Esophagus muscularis mucosa (tissue), 4 donors: Measurements from ENCODE around the gene DGCR2. TPM values are rescaled to one million over a fixed set of nuclear protein-coding genes. Genes with fewer than 3 reads are reported as not detected.

Experiments used
- DNase-seq: peaks from one replicate; pipeline ENCODE4 v3.0.0-alpha.2; 2017; ENCODE audit errors: extremely low spot score
- H3K27ac ChIP-seq, 4 donors: fragments of 200-600 bp; sonication (generic); replicated peaks in 1 of 4; 1 replicate in 3 of 4; 2 replicates in 1 of 4; pipeline ENCODE4 v1.5.1; 2016 to 2019; ENCODE audit warnings: mild to moderate bottlenecking in 1 of 4
- H3K27me3 ChIP-seq, 4 donors: fragments of 200-600 bp; sonication (generic); one replicate each; pipeline versions ENCODE4 v1.5.1 to v1.6.0; 2016 to 2019
- H3K36me3 ChIP-seq, 4 donors: fragments of 200-600 bp; sonication (generic); one replicate each; pipeline ENCODE4 v1.5.1; 2016 to 2019
- H3K4me1 ChIP-seq, 4 donors: fragments of 200-600 bp; sonication (generic); one replicate each; pipeline ENCODE4 v1.5.1; 2016 to 2019
- H3K4me3 ChIP-seq, 4 donors: fragments of 200-600 bp; sonication (generic); 1 replicate in 2 of 4; 2 replicates in 2 of 4; pipeline ENCODE4 v1.5.1; 2016 to 2019; ENCODE audit warnings: mild to moderate bottlenecking in 4 of 4, moderate library complexity in 1 of 4
- H3K9me3 ChIP-seq, 4 donors: fragments of 200-600 bp; sonication (generic); 1 replicate in 3 of 4; 2 replicates in 1 of 4; pipeline ENCODE4 v1.5.1; 2016 to 2019
- EP300 ChIP-seq: sonication (generic); formaldehyde crosslinking; IDR thresholded peaks from one replicate; pipeline ENCODE4 v1.6.1; 2017; ENCODE audit warnings: antibody characterized with exemption
- POLR2A ChIP-seq: fragments of 450-650 bp; IDR thresholded peaks from one replicate; pipeline ENCODE4 v1.6.1; 2017; ENCODE audit warnings: antibody characterized with exemption, moderate library complexity, mild to moderate bottlenecking, low read depth
- POLR2AphosphoS5 ChIP-seq, 2 donors: sonication (generic); formaldehyde crosslinking; IDR thresholded peaks; one replicate each; pipeline ENCODE4 v1.6.1; 2017; ENCODE audit warnings: antibody characterized with exemption in 2 of 2
- WGBS: methylation state at CpG from one replicate; pipeline ENCODE4 v1.1.5; 2018; 5-methylcytosine and 5-hydroxymethylcytosine counted together
- intact Hi-C: fragments of 100-400 bp; cut with DNase I; formaldehyde crosslinking; loops from one replicate; pipeline ENCODE4 v1.15.1; 2023
- total RNA-seq, 4 donors: library from RNA; depleted of rRNA; stranded (reverse); fragments of >200 nt; gene quantifications; one replicate each; pipeline versions ENCODE4 v1.1.0 to v1.2.1, GENCODE V29; 2016
- TF ChIP-seq, protein P1 (sequence below), 3 experiments: fragments of 200-600 bp in 2 of 3; fragments of 450-650 bp in 1 of 3; sonication (generic) in 2 of 3; IDR thresholded peaks; one replicate each; pipeline ENCODE4 v1.5.1; 2017 to 2019; ENCODE audit warnings: antibody characterized with exemption in 3 of 3, mild to moderate bottlenecking in 2 of 3, moderate library complexity in 1 of 3

Gene DGCR2
- total RNA-seq, 4 donors from 2014 or later, result 45.7 to 79.6 (median 65.4) TPM

- peaks cover 33 to 97% (median 87%) of the 10 kb centered on the region in 4 donors for H3K36me3 ChIP-seq
- no peaks in the 10 kb centered on the region for H3K9me3 ChIP-seq
- DNase-seq, result no peak
- peaks cover 0 to 5% (median 0%) of the 10 kb centered on the region in 4 donors for H3K4me1 ChIP-seq
- TF ChIP-seq, protein P1, sequence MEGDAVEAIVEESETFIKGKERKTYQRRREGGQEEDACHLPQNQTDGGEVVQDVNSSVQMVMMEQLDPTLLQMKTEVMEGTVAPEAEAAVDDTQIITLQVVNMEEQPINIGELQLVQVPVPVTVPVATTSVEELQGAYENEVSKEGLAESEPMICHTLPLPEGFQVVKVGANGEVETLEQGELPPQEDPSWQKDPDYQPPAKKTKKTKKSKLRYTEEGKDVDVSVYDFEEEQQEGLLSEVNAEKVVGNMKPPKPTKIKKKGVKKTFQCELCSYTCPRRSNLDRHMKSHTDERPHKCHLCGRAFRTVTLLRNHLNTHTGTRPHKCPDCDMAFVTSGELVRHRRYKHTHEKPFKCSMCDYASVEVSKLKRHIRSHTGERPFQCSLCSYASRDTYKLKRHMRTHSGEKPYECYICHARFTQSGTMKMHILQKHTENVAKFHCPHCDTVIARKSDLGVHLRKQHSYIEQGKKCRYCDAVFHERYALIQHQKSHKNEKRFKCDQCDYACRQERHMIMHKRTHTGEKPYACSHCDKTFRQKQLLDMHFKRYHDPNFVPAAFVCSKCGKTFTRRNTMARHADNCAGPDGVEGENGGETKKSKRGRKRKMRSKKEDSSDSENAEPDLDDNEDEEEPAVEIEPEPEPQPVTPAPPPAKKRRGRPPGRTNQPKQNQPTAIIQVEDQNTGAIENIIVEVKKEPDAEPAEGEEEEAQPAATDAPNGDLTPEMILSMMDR (IDR thresholded peaks at IDR 0.05), result no peak
- TF ChIP-seq POLR2A, result no peak
- no peak for TF ChIP-seq EP300
- TF ChIP-seq POLR2AphosphoS5 (IDR thresholded peaks at IDR 0.05), result no peak
- H3K27ac ChIP-seq, result no peak overlapping the region
- no peaks in the 10 kb centered on the region for H3K27me3 ChIP-seq
- WGBS, result 87% methylated on average over 8 of the region's 8 CpGs
- no peak overlapping the region for H3K4me3 ChIP-seq
- intact Hi-C loops, result no loop called here
These were observed 64.7 kb downstream of the DGCR2 start for GRCh38 chr22:19057539-19057938.

DNA sequence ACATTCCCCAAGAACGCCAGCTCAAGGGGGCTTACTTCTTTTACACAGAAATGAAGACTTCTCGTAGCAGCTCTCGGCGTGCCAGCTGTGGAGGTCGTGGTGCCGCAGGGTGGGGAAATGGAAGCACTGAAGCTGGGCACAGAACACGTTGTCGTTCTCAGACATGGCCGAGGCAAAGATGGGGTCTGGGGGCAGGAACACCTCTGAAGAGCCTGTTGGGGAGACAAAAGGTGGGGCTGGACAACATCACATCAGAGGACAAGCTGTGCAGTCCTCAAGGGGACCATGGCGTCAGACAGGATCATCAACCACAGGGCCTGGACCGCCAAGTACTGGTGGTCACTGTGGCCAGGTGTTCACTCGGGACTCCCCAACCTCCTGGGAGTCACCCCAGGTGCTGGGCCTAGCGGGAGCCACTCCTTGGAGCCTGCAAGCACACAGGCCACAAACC, 65.2 kb downstream of the DGCR2 start:
- Histone ChIP-seq H3K36me3 (peaks cover 33 to 97% (median 87%) of the 10 kb centered on the region in 4 donors), H3K4me3 (no peak overlapping the region), H3K4me1 (peaks cover 0 to 1% (median 0%) of the 10 kb centered on the region in 4 donors), H3K27me3 (no peaks in the 10 kb centered on the region), H3K27ac (no peak overlapping the region), H3K9me3 (no peaks in the 10 kb centered on the region)
- TF ChIP-seq, protein P1 (IDR thresholded peaks at IDR 0.05), result no peak
- DNase-seq, result no peak
- intact Hi-C loops, result no loop called here
- WGBS, result 93% methylated on average over 13 of the region's 13 CpGs

DNA sequence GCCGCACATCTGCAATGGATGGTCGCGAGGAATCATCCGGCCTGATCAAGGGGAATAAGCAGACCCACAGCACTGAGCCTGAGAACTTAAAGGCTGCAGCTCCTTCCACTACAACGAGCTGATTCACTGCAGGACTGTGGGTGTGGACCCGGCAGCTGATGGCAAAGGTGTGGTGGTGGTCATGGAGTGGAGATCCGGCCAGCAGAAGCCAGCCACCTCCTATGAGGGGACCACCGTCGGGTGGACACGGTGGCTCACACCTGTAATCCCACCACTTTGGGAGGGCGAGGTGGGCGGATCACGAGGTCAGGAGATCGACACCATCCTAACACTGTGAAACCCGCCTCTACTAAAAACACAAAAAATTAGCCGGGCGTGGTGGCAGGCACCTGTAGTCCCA, 66.4 kb downstream of the DGCR2 start:
- H3K36me3 ChIP-seq, result peaks cover 31 to 94% (median 81%) of the 10 kb centered on the region in 4 donors
- no peak for DNase-seq
- 94% methylated on average over 17 of the region's 17 CpGs for WGBS
- H3K27me3 ChIP-seq, result no peaks in the 10 kb centered on the region
- no peaks in the 10 kb centered on the region for H3K9me3 ChIP-seq
- TF ChIP-seq, protein P1 (IDR thresholded peaks at IDR 0.05), result no peak
- TF ChIP-seq POLR2A, result no peak
- TF ChIP-seq POLR2AphosphoS5 (IDR thresholded peaks at IDR 0.05), result no peak
- H3K27ac ChIP-seq, result no peak overlapping the region
- no peaks in the 10 kb centered on the region for H3K4me1 ChIP-seq
- no peak overlapping the region for H3K4me3 ChIP-seq
- intact Hi-C loops, result no loop called here

- peaks cover 19 to 94% (median 77%) of the 10 kb centered on the region in 4 donors for H3K36me3 ChIP-seq
- DNase-seq, result no peak
These were observed 69.2 kb downstream of the DGCR2 start for GRCh38 chr22:19052941-19053541.

More at GRCh38 chr22:19052941-19053541, 69.2 kb downstream of the DGCR2 start:
- Histone ChIP-seq H3K4me1 (no peaks in the 10 kb centered on the region), H3K27me3 (no peaks in the 10 kb centered on the region), H3K9me3 (no peaks in the 10 kb centered on the region), H3K27ac (no peak overlapping the region), H3K4me3 (no peak overlapping the region)
- intact Hi-C loops, result no loop called here
- TF ChIP-seq EP300, result no peak
- TF ChIP-seq, protein P1 (IDR thresholded peaks at IDR 0.05), result no peak
- no peak for TF ChIP-seq POLR2AphosphoS5 (IDR thresholded peaks at IDR 0.05)
- TF ChIP-seq POLR2A, result no peak
- 93% methylated on average over 4 of the region's 4 CpGs for WGBS
